Suprapubic skin (tissue), 3 donors: ENCODE measurements around the gene SELP.

ENCODE experiments used
- CTCF ChIP-seq, 2 donors: fragments of 200-600 bp in 1 of 2; fragments of 450-650 bp in 1 of 2; sonication (generic) in 1 of 2; IDR thresholded peaks; one replicate each; pipeline ENCODE4 v1.5.1; 2016 to 2019; ENCODE audit warnings: antibody characterized with exemption in 2 of 2, mild to moderate bottlenecking in 1 of 2, moderate library complexity in 1 of 2
- EP300 ChIP-seq: sonication (generic); formaldehyde crosslinking; IDR thresholded peaks from one replicate; pipeline ENCODE4 v1.6.1; 2017; ENCODE audit warnings: antibody characterized with exemption
- POLR2A ChIP-seq, 2 donors: fragments of 450-650 bp; IDR thresholded peaks; one replicate each; pipeline ENCODE4 v1.6.1; 2017; ENCODE audit warnings: antibody characterized with exemption in 2 of 2, mild to moderate bottlenecking in 2 of 2, moderate library complexity in 2 of 2

- TF ChIP-seq CTCF (IDR thresholded peaks at IDR 0.05), result no peak
- no peak for TF ChIP-seq POLR2A (IDR thresholded peaks at IDR 0.05)
- no peak for TF ChIP-seq EP300
These were observed 68.2 kb downstream of the SELP start for GRCh38 chr1:169561692-169562091.
